Activated CD8-positive, alpha-beta memory T cell treated with anti-CD3 and anti-CD28 coated beads, Interleukin-2, amount 50 U/mL, for 4 hours (primary cell): ENCODE data around the gene DLG2.
"Not testable (repeated sequence)": the region's sequence is repeated elsewhere in the genome, so short reads cannot be mapped to it uniquely, and the experiment has no call there.

Source experiments
- DNase-seq: peaks from one replicate; pipeline ENCODE4 v3.0.0-alpha.2; 2020

Gene DLG2

DNA sequence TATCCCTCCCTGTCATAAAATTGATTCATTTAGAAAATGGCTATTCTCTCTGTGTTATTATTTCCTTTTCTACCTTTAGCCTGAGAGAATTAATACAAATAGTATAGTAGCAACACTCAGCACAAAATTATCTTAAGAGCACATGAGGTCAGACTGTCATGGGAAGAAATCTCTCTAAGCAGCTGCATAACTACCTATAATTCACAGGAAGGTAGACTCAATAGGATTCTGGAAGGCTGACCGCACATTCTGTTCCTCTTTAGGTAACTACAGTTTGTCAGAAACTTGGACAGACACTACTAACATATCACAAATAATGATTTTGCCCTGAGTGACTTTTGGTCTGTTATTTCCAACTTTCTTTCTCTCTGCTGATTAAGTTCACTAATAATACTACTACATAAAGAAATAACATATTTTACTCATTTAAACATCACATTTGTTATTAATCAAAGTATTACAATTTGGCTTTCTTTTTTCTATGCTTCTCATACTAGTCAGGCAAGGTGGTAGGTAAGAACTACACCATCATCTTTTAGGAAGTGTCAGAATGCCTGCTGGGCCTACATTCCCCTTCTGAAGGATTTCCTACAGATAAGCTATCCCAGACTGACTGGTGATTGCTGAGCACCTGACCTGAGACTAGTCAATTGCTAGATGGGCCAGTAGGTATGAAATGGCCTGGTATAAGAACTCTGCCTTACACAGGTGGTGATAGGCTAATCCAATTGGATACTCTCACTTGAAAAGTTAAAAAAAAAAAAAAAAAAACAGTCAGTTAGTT, 325.1 kb downstream of the DLG2 start:
- no peak for DNase-seq

- DNase-seq = no peak
Observed at GRCh38 chr11:85299258-85299942, 327.7 kb downstream of the DLG2 start.

DNA sequence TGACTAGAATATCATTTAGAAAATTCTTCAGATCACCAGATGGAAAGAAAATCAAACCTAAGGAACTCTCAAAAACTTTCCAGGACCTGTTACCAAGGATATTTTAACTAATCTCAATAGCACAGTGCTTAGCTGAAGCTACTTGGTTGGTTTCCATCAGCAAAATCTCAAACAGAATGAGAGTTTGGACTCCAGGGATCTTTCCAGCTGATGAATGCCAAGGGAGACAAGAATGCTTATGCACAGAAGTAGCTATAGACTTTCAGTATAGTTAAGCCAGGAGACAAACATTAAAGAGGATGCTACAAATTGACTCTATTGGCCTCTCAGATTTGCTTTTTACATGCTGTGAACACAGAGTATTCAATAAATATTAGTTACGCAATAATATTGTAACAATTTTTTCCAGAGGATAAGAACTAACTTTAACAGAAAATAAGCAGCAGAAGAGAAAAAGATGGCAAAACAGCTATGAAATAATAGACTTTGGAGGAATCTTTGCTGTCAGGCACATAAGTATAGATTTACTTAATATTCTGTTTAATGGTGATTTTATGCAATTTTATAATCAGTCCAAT, 331.4 kb downstream of the DLG2 start:
- DNase-seq = no peak

- no peak for DNase-seq
Observed at GRCh38 chr11:85281550-85281949, 345.6 kb downstream of the DLG2 start.

- no peak for DNase-seq
Observed at GRCh38 chr11:85279267-85279666, 347.9 kb downstream of the DLG2 start.

DNA sequence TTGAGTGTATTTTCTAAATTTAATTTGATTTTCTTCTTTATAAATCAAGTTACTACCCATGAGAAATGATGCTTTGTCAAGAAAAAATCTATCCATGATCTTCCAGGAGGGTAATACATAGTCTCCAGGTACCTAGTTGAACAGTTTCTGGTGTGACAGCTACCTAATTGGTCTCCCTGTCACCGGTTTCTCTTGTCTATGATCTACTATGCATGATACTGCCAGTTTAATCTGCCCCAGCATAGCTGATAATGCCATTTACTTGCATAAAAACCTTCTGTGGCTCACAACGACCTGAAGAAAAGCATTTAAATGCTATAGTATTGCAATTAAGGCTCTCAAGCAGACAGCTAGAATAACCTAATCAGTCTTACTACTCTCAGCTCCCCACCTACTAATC, 349.5 kb downstream of the DLG2 start:
- no peak for DNase-seq

DNA sequence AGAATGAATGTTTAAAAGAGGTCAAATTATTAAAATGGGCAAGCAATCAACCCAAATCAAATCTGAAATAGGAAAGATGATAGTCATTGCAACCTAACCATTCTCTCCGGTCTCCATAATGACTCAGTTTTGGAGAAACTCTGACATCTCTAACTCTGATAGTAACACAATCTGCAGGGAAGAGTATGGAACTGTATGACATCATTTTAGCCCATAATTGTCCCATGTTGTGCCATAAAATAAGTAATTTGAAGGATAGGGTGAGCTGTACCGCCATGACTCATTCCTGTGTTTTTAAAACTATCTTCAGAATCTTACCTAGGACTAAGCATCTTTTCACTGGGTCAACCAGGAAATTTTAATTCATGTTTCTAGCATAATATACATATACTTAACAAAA, 350.8 kb downstream of the DLG2 start:
- DNase-seq = no peak

GRCh38 chr11:85270315-85270714, 356.8 kb downstream of the DLG2 start:
- DNase-seq = not testable (repeated sequence)

DNA sequence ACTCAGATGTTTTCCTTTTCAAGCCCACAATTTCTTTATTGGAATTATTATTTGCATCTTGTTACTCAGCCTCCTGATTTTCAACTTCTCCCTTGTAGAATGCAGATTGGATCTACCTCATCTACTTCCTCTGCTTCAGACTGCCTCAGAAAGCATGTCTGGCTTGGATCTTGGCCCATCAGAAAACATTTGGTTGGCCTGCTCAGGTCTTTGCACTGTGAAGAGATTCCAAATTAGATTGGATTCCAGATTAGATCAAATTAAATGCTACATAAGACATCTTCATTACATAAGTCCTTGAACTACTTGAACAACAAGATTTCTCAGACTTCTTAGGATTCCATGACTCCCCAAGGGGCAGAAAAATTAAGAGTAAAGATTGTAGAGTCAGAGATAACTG, 358.0 kb downstream of the DLG2 start:
- DNase-seq = no peak

DNA sequence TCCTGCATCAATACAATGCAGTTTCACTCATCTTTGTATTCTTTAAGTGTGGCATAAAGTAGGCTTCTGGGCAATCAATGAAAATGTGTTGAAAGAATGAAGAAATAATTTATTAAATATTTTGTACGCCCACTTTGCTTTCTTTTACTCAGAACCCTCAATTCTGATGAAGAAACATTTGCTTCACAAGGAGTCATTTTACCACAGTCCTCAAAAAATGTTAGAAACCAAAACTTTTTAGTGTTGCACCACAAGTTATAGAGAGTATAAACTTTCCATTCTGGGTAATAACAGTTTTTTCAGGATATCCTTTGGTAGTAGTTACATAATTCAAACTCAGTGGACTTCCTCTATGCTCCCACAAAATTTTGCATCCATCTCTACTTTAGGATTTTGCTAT, 360.5 kb downstream of the DLG2 start:
- no peak for DNase-seq

- no peak for DNase-seq
Observed at GRCh38 chr11:85263328-85263727, 363.8 kb downstream of the DLG2 start.

DNA sequence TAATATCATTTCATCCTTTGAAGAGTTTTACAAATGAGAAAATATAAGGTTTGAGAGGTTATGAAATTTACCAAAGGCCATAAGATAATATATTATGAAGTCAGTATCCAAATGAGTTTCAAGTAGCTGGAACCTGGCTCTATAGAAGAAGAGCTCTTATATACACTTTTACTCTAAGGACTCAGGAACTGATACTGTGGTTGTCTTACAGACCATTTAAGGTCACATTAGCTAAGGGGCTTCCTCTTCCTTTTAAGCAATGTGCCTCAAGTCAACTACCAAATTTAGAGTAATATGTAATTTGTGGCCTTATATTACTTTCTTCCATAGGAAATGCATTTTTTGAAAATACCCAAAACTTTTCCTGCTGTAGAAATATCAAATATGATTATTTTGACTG, 369.3 kb downstream of the DLG2 start:
- no peak for DNase-seq

- DNase-seq = no peak
Observed at GRCh38 chr11:85256433-85256832, 370.7 kb downstream of the DLG2 start.

- DNase-seq = no peak
Observed at GRCh38 chr11:85249482-85249881, 377.7 kb downstream of the DLG2 start.

DNA sequence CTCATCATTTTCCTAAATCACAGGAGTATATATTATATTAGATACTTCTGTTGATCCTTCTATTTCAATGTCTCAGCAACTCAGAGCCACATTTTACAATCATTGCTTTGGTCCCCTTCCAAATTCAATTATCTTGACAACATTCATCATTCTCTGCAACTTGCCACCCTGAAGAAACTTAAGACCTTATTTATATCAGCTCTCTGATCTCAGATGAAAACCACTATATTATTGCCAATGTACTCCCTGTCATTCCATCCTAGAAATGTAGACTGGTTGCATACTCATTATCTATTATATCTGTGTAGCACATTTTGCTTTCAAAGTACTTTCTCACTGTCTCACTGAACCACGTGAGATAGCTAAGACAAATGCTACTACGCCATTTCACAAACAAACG, 379.3 kb downstream of the DLG2 start:
- DNase-seq = no peak

GRCh38 chr11:85238906-85239305, 388.2 kb downstream of the DLG2 start:
- no peak for DNase-seq

DNA sequence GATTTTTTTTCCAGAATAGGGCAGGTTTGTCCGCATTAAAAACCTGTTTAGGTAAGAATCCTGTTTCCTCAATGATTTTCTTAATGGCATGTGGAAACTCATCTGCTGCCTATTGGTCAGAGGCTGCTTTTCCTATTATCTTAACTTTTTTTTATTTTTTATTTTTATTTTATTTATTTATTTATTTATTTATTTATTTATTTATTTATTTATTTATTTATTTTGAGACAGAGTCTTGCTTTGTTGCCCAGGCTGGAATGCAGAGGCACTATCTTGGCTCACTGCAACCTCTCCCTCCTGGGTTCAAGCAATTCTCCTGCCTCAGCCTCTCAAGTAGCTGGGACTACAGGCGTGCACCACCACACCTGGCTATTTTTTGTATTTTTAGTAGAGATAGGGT, 389.1 kb downstream of the DLG2 start:
- DNase-seq = not testable (repeated sequence)

DNA sequence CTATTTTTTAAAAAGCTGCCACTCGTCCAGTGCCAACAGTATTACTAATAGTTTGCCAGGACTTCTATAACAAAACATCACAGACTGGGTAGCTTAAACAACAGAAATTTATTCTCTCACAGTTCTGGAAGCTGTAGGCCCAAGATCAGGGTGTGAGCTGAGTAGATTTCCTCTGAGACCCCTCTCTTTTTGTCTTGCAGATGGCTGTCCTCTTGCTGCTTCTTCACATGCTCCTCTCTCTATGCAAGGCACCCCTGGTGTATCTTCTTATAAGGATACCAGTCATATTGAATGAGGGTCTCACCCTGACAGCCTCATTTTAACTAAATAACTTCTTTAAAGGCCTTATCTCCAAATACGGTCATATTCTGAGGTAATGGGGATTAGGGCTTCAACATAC, 390.9 kb downstream of the DLG2 start:
- no peak for DNase-seq

DNA sequence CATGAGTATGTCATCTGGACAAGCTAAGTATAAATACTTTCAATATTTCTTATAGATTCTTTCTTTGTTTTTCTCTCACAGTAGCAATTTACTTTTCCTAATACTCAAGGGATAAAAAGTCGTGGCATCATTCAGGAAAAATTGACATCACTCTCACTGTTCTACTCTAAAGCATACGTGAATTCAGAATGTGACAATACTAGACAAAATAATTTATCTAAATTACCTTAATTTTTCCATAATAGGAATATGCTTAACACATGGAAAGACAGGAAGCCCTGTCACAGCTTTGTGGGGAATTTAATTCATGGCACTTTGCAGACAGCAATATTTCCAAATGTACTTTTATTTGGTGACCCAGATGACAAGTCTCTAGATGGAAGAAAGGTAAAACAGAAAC, 394.6 kb downstream of the DLG2 start:
- DNase-seq = no peak

DNA sequence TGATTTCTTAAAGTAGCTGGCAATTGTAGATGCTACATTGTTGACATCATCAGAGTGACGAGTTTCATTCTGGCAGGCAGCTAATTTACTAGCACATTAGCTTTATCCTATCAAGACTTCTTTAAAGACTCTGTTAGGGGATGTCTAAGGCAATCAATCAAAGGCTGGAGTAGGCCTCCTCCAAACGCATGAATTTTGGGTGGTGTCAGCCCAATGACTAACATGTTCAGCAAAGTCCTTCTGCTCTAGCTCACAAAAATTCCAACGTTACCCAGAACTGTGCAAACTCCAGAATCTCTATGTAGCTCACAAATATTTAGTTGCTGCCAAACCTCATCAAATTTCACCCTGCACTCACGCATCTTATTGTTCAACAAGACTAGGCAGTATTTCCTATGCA, 395.6 kb downstream of the DLG2 start:
- DNase-seq = no peak

DNA sequence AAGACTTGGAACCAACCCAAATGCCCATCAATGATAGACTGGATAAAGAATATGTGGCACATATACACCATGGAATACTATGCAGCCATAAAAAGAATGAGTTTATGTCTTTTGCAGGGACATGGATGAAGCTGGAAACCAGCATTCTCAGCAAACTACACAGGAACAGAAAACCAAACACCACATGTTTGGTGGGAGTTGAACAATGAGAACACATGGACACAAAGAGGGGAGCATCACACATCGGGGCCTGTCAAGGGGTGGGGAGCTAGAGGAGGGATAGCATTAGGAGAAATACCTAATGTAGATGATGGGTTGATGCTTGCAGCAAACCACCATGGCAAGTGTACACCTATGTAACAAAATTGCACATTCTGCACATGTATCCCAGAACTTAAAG, 397.4 kb downstream of the DLG2 start:
- DNase-seq = not testable (repeated sequence)

- no peak for DNase-seq
Observed at GRCh38 chr11:85196968-85197367, 430.2 kb downstream of the DLG2 start.

DNA sequence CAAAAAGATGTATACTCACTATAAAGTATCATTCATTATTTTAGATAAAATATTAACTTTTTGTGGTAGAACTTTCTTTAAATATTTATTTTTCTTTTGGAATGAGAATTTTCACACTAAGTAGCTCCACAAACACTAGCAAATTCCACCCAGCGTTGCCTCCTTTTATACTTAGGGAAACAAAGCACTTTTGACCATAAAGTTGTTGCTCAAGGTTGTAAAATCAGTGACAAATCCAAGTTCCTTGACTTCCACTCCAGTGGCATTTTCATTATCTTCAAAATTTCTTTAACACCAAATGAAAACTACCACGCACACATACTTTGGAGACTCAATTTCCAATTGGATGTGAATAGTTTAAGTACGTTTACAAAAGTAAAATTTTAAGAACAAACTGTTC, 431.2 kb downstream of the DLG2 start:
- no peak for DNase-seq

GRCh38 chr11:85187992-85188391, 439.2 kb downstream of the DLG2 start:
- no peak for DNase-seq
